NCI-H446 treated with DMSO at 0.1 percent for 48 hours (cell line): ENCODE measurements around the gene USP17L10.
"Not testable (repeated sequence)": the region's sequence is repeated elsewhere in the genome, so short reads cannot be mapped to it uniquely, and the experiment has no call there.

Source experiments
- DNase-seq: peaks from one replicate; lab custom pipeline; 2025; lab: John Stamatoyannopoulos, UW

USP17L10 gene

GRCh38 chr4:9210357-9210756 is at the start of gene USP17L10:
Gene USP17L10 (plus strand): TSS chr4:9210657. CDS start chr4:9210657, 0 bp downstream.
- not testable (repeated sequence) for DNase-seq

GRCh38 chr4:9165990-9166389 is 44.5 kb upstream of the USP17L10 start:
- DNase-seq = not testable (repeated sequence)

- not testable (repeated sequence) for DNase-seq
Observed at GRCh38 chr4:9169791-9170459, 40.5 kb upstream of the USP17L10 start, which contains the start of gene FAM90A26. Gene FAM90A26 (plus strand): TSS chr4:9170409. CDS start chr4:9173173, 2,764 bp downstream.

- DNase-seq = not testable (repeated sequence)
Observed at GRCh38 chr4:9214701-9215100, 4.2 kb downstream of the USP17L10 start.

- DNase-seq = not testable (repeated sequence)
Observed at GRCh38 chr4:9215105-9215504, 4.6 kb downstream of the USP17L10 start, which contains the start of gene USP17L11. Gene USP17L11 (plus strand): TSS chr4:9215405. CDS start chr4:9215405, 0 bp downstream.

- DNase-seq = not testable (repeated sequence)
Observed at GRCh38 chr4:9219852-9220251, 9.4 kb downstream of the USP17L10 start, which contains the start of gene USP17L12. Gene USP17L12 (plus strand): TSS chr4:9220152. CDS start chr4:9220152, 0 bp downstream.

GRCh38 chr4:9224596-9224995 is 14.1 kb downstream of the USP17L10 start, which contains the start of gene USP17L13:
Gene USP17L13 (plus strand): TSS chr4:9224896. CDS start chr4:9224896, 0 bp downstream.
- DNase-seq = not testable (repeated sequence)

- DNase-seq = not testable (repeated sequence)
Observed at GRCh38 chr4:9230249-9230648, 19.8 kb downstream of the USP17L10 start.

- not testable (repeated sequence) for DNase-seq
Observed at GRCh38 chr4:9234085-9234484, 23.6 kb downstream of the USP17L10 start, which contains the start of gene USP17L15. Gene USP17L15 (plus strand): TSS chr4:9234385. CDS start chr4:9234385, 0 bp downstream.

GRCh38 chr4:9238461-9238860 is 28.0 kb downstream of the USP17L10 start:
- not testable (repeated sequence) for DNase-seq

- not testable (repeated sequence) for DNase-seq
Observed at GRCh38 chr4:9243579-9243978, 33.1 kb downstream of the USP17L10 start, which contains the start of gene USP17L17. Gene USP17L17 (plus strand): TSS chr4:9243879. CDS start chr4:9243879, 0 bp downstream.

GRCh38 chr4:9247953-9248680 is 37.7 kb downstream of the USP17L10 start, which contains the start of gene USP17L18:
Gene USP17L18 (plus strand): TSS chr4:9248630. CDS start chr4:9248630, 0 bp downstream.
- not testable (repeated sequence) for DNase-seq

GRCh38 chr4:9253078-9253477 is 42.6 kb downstream of the USP17L10 start, which contains the start of gene USP17L19:
Gene USP17L19 (plus strand): TSS chr4:9253378. CDS start chr4:9253378, 0 bp downstream.
- not testable (repeated sequence) for DNase-seq

- not testable (repeated sequence) for DNase-seq
Observed at GRCh38 chr4:9257824-9258223, 47.4 kb downstream of the USP17L10 start, which contains the start of gene USP17L20. Gene USP17L20 (plus strand): TSS chr4:9258124. CDS start chr4:9258124, 0 bp downstream.
